Neural progenitor cell (in vitro differentiated cells): Measurements from ENCODE around the gene TMEM30B. TPM values are rescaled to one million over a fixed set of nuclear protein-coding genes. Genes with fewer than 3 reads are reported as not detected.

Source experiments
- DNase-seq: peaks from one replicate; pipeline ENCODE4 v3.0.0-alpha.2; 2016; ENCODE audit warnings: low spot score
- H2AFZ ChIP-seq: fragments of 200-600 bp; sonication (generic); replicated peaks from 2 replicates; pipeline ENCODE4 v1.6.1; 2016; ENCODE audit warnings: antibody characterized with exemption
- H3F3A ChIP-seq: fragments of 200-600 bp; sonication (generic); 2 replicates; pipeline ENCODE4 v1.6.1; 2016; ENCODE audit warnings: antibody characterized with exemption, low read depth
- H3K27ac ChIP-seq: fragments of 200-600 bp; sonication (generic); 2 replicates; pipeline ENCODE4 v1.5.1; 2016; ENCODE audit warnings: mild to moderate bottlenecking
- H3K27me3 ChIP-seq: fragments of 200-600 bp; sonication (generic); 2 replicates; pipeline ENCODE4 v1.6.1; 2016; ENCODE audit warnings: mild to moderate bottlenecking, moderate library complexity
- H3K36me3 ChIP-seq: fragments of 200-600 bp; sonication (generic); 2 replicates; pipeline ENCODE4 v1.5.1; 2016
- H3K4me1 ChIP-seq: fragments of 200-600 bp; sonication (generic); 2 replicates; pipeline ENCODE4 v1.6.1; 2016; ENCODE audit warnings: mixed run types
- H3K4me2 ChIP-seq: fragments of 200-600 bp; sonication (generic); 2 replicates; pipeline ENCODE4 v1.6.1; 2016
- H3K4me3 ChIP-seq: fragments of 200-600 bp; sonication (generic); 2 replicates; pipeline ENCODE4 v1.5.1; 2016
- H3K79me2 ChIP-seq: fragments of 200-600 bp; sonication (generic); 2 replicates; pipeline ENCODE4 v1.6.1; 2016; ENCODE audit warnings: low read depth
- H3K9ac ChIP-seq: fragments of 200-600 bp; sonication (generic); 2 replicates; pipeline ENCODE4 v1.6.1; 2016
- H3K9me3 ChIP-seq: fragments of 200-600 bp; sonication (generic); 2 replicates; pipeline ENCODE4 v1.5.1; 2016; ENCODE audit warnings: low read depth
- H4K20me1 ChIP-seq: fragments of 200-600 bp; sonication (generic); 2 replicates; pipeline ENCODE4 v1.6.1; 2016; ENCODE audit warnings: low read depth
- H3K27ac Mint-ChIP-seq: 3 replicates; pipeline ENCODE4 v1.8.0; 2021; ENCODE audit warnings: mixed read lengths
- H3K27me3 Mint-ChIP-seq: 2 replicates; pipeline ENCODE4 v1.8.0; 2022; ENCODE audit warnings: low read depth, mild to moderate bottlenecking, inconsistent platforms, moderate library complexity, mixed read lengths; ENCODE audit not compliant: insufficient read depth
- H3K36me3 Mint-ChIP-seq: 3 replicates; pipeline ENCODE4 v1.8.0; 2021; ENCODE audit warnings: mixed read lengths
- H3K4me1 Mint-ChIP-seq: 3 replicates; pipeline ENCODE4 v1.8.0; 2021; ENCODE audit warnings: mixed read lengths
- H3K4me3 Mint-ChIP-seq: 3 replicates; pipeline ENCODE4 v1.8.0; 2021; ENCODE audit warnings: mild to moderate bottlenecking, moderate library complexity, mixed read lengths
- H3K9me3 Mint-ChIP-seq: 3 replicates; pipeline ENCODE4 v1.8.0; 2020; ENCODE audit warnings: mixed read lengths
- CTCF ChIP-seq: fragments of 200-600 bp; sonication (generic); IDR thresholded peaks from 2 replicates; pipeline ENCODE4 v1.5.1; 2017; ENCODE audit warnings: antibody characterized with exemption, mild to moderate bottlenecking
- EZH2 ChIP-seq: fragments of 200-600 bp; sonication (generic); IDR thresholded peaks from 2 replicates; pipeline ENCODE4 v1.6.1; 2017; ENCODE audit warnings: antibody characterized with exemption, mild to moderate bottlenecking, moderate library complexity
- EZH2phosphoT487 ChIP-seq: fragments of 200-600 bp; sonication (generic); IDR thresholded peaks from 2 replicates; pipeline ENCODE4 v1.6.1; 2017; ENCODE audit warnings: antibody characterized with exemption
- total RNA-seq: library from RNA; depleted of rRNA; stranded (reverse); fragments of >200 nt; gene quantifications from 2 replicates; pipeline ENCODE4 v1.2.3, GENCODE V29; 2015; ENCODE audit warnings: low replicate concordance

The TMEM30B gene
- total RNA-seq, 1 donor from 2014 or later, result 0.07 TPM

- no peak overlapping the region for H3K4me2 ChIP-seq
- H3K27me3 Mint-ChIP-seq, result peaks cover 37% of the 10 kb centered on the region
- H3K9me3 Mint-ChIP-seq, result peaks cover 7% of the 10 kb centered on the region
- TF ChIP-seq CTCF, result no peak
- TF ChIP-seq EZH2phosphoT487, result no peak
- no peak for TF ChIP-seq EZH2
- H3K4me1 Mint-ChIP-seq, result peaks cover 5% of the 10 kb centered on the region
- H3K4me3 ChIP-seq, result no peak overlapping the region
- DNase-seq, result no peak
- no peak overlapping the region for H2AFZ ChIP-seq
- H3F3A ChIP-seq, result no peaks in the 10 kb centered on the region
- no peak overlapping the region for H3K9ac ChIP-seq
- no peak overlapping the region for H3K4me3 Mint-ChIP-seq
- no peaks in the 10 kb centered on the region for H3K9me3 ChIP-seq
- no peaks in the 10 kb centered on the region for H4K20me1 ChIP-seq
- H3K27me3 ChIP-seq, result peaks cover 67% of the 10 kb centered on the region
- H3K27ac ChIP-seq, result no peak overlapping the region
- H3K4me1 ChIP-seq, result no peaks in the 10 kb centered on the region
- no peaks in the 10 kb centered on the region for H3K79me2 ChIP-seq
- H3K27ac Mint-ChIP-seq, result no peak overlapping the region
- no peaks in the 10 kb centered on the region for H3K36me3 Mint-ChIP-seq
- H3K36me3 ChIP-seq, result no peaks in the 10 kb centered on the region
Measured at GRCh38 chr14:61282746-61283145, 1.6 kb upstream of the TMEM30B start.

GRCh38 chr14:61281948-61282275, 774 bp upstream of the TMEM30B start:
- no peak for DNase-seq
- no peaks in the 10 kb centered on the region for H3K9me3 ChIP-seq
- H3K27ac Mint-ChIP-seq, result no peak overlapping the region
- no peaks in the 10 kb centered on the region for H4K20me1 ChIP-seq
- no peak for TF ChIP-seq EZH2phosphoT487
- TF ChIP-seq EZH2, result no peak
- TF ChIP-seq CTCF, result no peak
- H3K36me3 Mint-ChIP-seq, result no peaks in the 10 kb centered on the region
- no peak overlapping the region for H3K4me2 ChIP-seq
- H3K4me1 ChIP-seq, result no peaks in the 10 kb centered on the region
- peak overlapping the region; percentile 78 for H3K4me3 Mint-ChIP-seq
- no peaks in the 10 kb centered on the region for H3K36me3 ChIP-seq
- peaks cover 34% of the 10 kb centered on the region for H3K27me3 Mint-ChIP-seq
- no peak overlapping the region for H3K4me3 ChIP-seq
- H3K79me2 ChIP-seq, result no peaks in the 10 kb centered on the region
- no peak overlapping the region for H3K27ac ChIP-seq
- H3F3A ChIP-seq, result no peaks in the 10 kb centered on the region
- peaks cover 7% of the 10 kb centered on the region for H3K9me3 Mint-ChIP-seq
- H3K4me1 Mint-ChIP-seq, result peaks cover 5% of the 10 kb centered on the region
- no peak overlapping the region for H2AFZ ChIP-seq
- H3K27me3 ChIP-seq, result peaks cover 68% of the 10 kb centered on the region
- no peak overlapping the region for H3K9ac ChIP-seq

GRCh38 chr14:61280526-61281185, 482 bp downstream of the TMEM30B start:
- Histone ChIP-seq H3K27me3 (peaks cover 68% of the 10 kb centered on the region), H3K79me2 (no peaks in the 10 kb centered on the region), H3K4me1 (no peaks in the 10 kb centered on the region), H2AFZ (peak overlapping the region; percentile 94), H3K9me3 (no peaks in the 10 kb centered on the region), H4K20me1 (no peaks in the 10 kb centered on the region), H3K4me3 (peak overlapping the region; percentile 52), H3K36me3 (no peaks in the 10 kb centered on the region), H3K9ac (no peak overlapping the region), H3K4me2 (peak overlapping the region; percentile 77), H3K27ac (no peak overlapping the region), H3F3A (no peaks in the 10 kb centered on the region)
- no peak overlapping the region for H3K27ac Mint-ChIP-seq
- TF ChIP-seq EZH2 (no peak), EZH2phosphoT487 (peak; percentile 0), CTCF (peak; percentile 25)
- DNase-seq, result peak; percentile 61
- peaks cover 36% of the 10 kb centered on the region for H3K27me3 Mint-ChIP-seq
- peak overlapping the region; percentile 77 for H3K4me3 Mint-ChIP-seq
- no peaks in the 10 kb centered on the region for H3K36me3 Mint-ChIP-seq
- peaks cover 7% of the 10 kb centered on the region for H3K9me3 Mint-ChIP-seq
- H3K4me1 Mint-ChIP-seq, result peaks cover 2% of the 10 kb centered on the region
